HEK293 (cell line): Measurements from ENCODE around the gene DNAJC22.
A peak's percentile ranks its signal among the peaks of the same experiment; 100 is the strongest.

Experiments
- HIC1 ChIP-seq: fragments of 450-650 bp; formaldehyde crosslinking; IDR thresholded peaks from 2 replicates; pipeline ENCODE4 v1.5.1; 2016; ENCODE audit warnings: missing biosample characterization, missing genetic modification characterization
- KLF1 ChIP-seq: fragments of 450-650 bp; formaldehyde crosslinking; IDR thresholded peaks from 2 replicates; pipeline ENCODE4 v1.5.1; 2016; ENCODE audit warnings: missing biosample characterization, missing genetic modification characterization
- KLF17 ChIP-seq: fragments of 450-650 bp; formaldehyde crosslinking; IDR thresholded peaks from 2 replicates; pipeline ENCODE4 v1.5.1; 2016; ENCODE audit warnings: missing biosample characterization, missing genetic modification characterization
- KLF8 ChIP-seq: fragments of 450-650 bp; formaldehyde crosslinking; IDR thresholded peaks from 2 replicates; pipeline ENCODE4 v1.5.1; 2016; ENCODE audit warnings: missing biosample characterization, missing genetic modification characterization
- PBX3 ChIP-seq: sonication (generic); formaldehyde crosslinking; IDR thresholded peaks from 2 replicates; pipeline ENCODE4 v1.8.1; 2022; ENCODE audit warnings: mild to moderate bottlenecking, moderate library complexity, missing genetic modification reagents
- REPIN1 ChIP-seq: fragments of 450-650 bp; formaldehyde crosslinking; IDR thresholded peaks from 2 replicates; pipeline ENCODE4 v1.5.1; 2017; ENCODE audit warnings: missing biosample characterization, missing genetic modification characterization, low read depth
- TCF7L2 ChIP-seq: IDR thresholded peaks from 2 replicates; pipeline ENCODE4 v1.6.1; 2011; ENCODE audit warnings: low read depth, mild to moderate bottlenecking, inconsistent platforms, low read length, moderate library complexity, borderline replicate concordance
- YY2 ChIP-seq: fragments of 450-650 bp; formaldehyde crosslinking; IDR thresholded peaks from 2 replicates; pipeline ENCODE4 v1.5.1; 2016; ENCODE audit warnings: missing biosample characterization, missing genetic modification characterization
- ZBTB6 ChIP-seq: fragments of 450-650 bp; formaldehyde crosslinking; IDR thresholded peaks from 2 replicates; pipeline ENCODE4 v1.5.1; 2017; ENCODE audit warnings: missing biosample characterization, missing genetic modification characterization
- ZBTB7A ChIP-seq: fragments of 450-650 bp; formaldehyde crosslinking; IDR thresholded peaks from 2 replicates; pipeline ENCODE4 v1.5.1; 2016; ENCODE audit warnings: low read depth, missing biosample characterization, missing genetic modification characterization
- ZFP41 ChIP-seq: fragments of 450-650 bp; formaldehyde crosslinking; IDR thresholded peaks from 2 replicates; pipeline ENCODE4 v1.5.1; 2016; ENCODE audit warnings: missing biosample characterization, missing genetic modification characterization, borderline replicate concordance
- ZNF140 ChIP-seq: fragments of 450-650 bp; formaldehyde crosslinking; IDR thresholded peaks from 2 replicates; pipeline ENCODE4 v1.5.1; 2016; ENCODE audit warnings: missing biosample characterization, missing genetic modification characterization
- ZNF148 ChIP-seq: fragments of 450-650 bp; formaldehyde crosslinking; IDR thresholded peaks from 2 replicates; pipeline ENCODE4 v1.5.0; 2017; ENCODE audit warnings: missing biosample characterization, missing genetic modification characterization, borderline replicate concordance
- ZNF2 ChIP-seq: fragments of 450-650 bp; formaldehyde crosslinking; IDR thresholded peaks from 2 replicates; pipeline ENCODE4 v1.5.1; 2016; ENCODE audit warnings: missing biosample characterization, missing genetic modification characterization
- ZNF221 ChIP-seq: fragments of 450-650 bp; formaldehyde crosslinking; IDR thresholded peaks from 2 replicates; pipeline ENCODE4 v1.5.1; 2017; ENCODE audit warnings: missing biosample characterization, missing genetic modification characterization, borderline replicate concordance
- ZNF248 ChIP-seq: fragments of 450-650 bp; formaldehyde crosslinking; IDR thresholded peaks from 2 replicates; pipeline ENCODE4 v1.5.1; 2017; ENCODE audit warnings: missing biosample characterization, missing genetic modification characterization
- ZNF311 ChIP-seq: fragments of 450-650 bp; formaldehyde crosslinking; IDR thresholded peaks from 2 replicates; pipeline ENCODE4 v1.5.1; 2017; ENCODE audit warnings: missing biosample characterization, missing genetic modification characterization, borderline replicate concordance
- ZNF362 ChIP-seq: fragments of 450-650 bp; formaldehyde crosslinking; IDR thresholded peaks from 2 replicates; pipeline ENCODE4 v1.5.1; 2016; ENCODE audit warnings: missing biosample characterization, missing genetic modification characterization
- ZNF501 ChIP-seq: fragments of 450-650 bp; formaldehyde crosslinking; IDR thresholded peaks from 2 replicates; pipeline ENCODE4 v1.5.1; 2016; ENCODE audit warnings: missing biosample characterization, missing genetic modification characterization
- ZNF549 ChIP-seq: fragments of 450-650 bp; IDR thresholded peaks from 2 replicates; pipeline ENCODE4 v1.5.1; 2018; ENCODE audit warnings: missing biosample characterization, missing genetic modification characterization, mild to moderate bottlenecking, inconsistent platforms, moderate library complexity
- ZNF561 ChIP-seq: fragments of 450-650 bp; IDR thresholded peaks from 2 replicates; pipeline ENCODE4 v1.5.1; 2018; ENCODE audit warnings: missing biosample characterization, missing genetic modification characterization, borderline replicate concordance
- ZNF596 ChIP-seq: fragments of 450-650 bp; IDR thresholded peaks from 2 replicates; pipeline ENCODE4 v1.5.0; 2018; ENCODE audit warnings: missing biosample characterization, mild to moderate bottlenecking, missing genetic modification characterization, moderate library complexity
- ZNF621 ChIP-seq: fragments of 450-650 bp; formaldehyde crosslinking; IDR thresholded peaks from 2 replicates; pipeline ENCODE4 v1.5.1; 2017; ENCODE audit warnings: missing biosample characterization, missing genetic modification characterization
- ZNF629 ChIP-seq: fragments of 450-650 bp; formaldehyde crosslinking; IDR thresholded peaks from 2 replicates; pipeline ENCODE4 v1.5.1; 2017; ENCODE audit warnings: missing biosample characterization, missing genetic modification characterization
- ZNF654 ChIP-seq: fragments of 450-650 bp; formaldehyde crosslinking; IDR thresholded peaks from 2 replicates; pipeline ENCODE4 v1.5.1; 2016; ENCODE audit warnings: low read depth, missing biosample characterization, missing genetic modification characterization
- ZNF658 ChIP-seq: fragments of 450-650 bp; formaldehyde crosslinking; IDR thresholded peaks from 2 replicates; pipeline ENCODE4; 2016; ENCODE audit warnings: missing biosample characterization, missing genetic modification characterization
- ZNF660 ChIP-seq: fragments of 450-650 bp; IDR thresholded peaks from 2 replicates; pipeline ENCODE4 v1.5.1; 2018; ENCODE audit warnings: missing biosample characterization, mild to moderate bottlenecking, missing genetic modification characterization
- ZNF677 ChIP-seq: fragments of 450-650 bp; IDR thresholded peaks from 2 replicates; pipeline ENCODE4 v1.5.0; 2018; ENCODE audit warnings: missing biosample characterization, mild to moderate bottlenecking, missing genetic modification characterization, moderate library complexity
- ZNF704 ChIP-seq: fragments of 450-650 bp; formaldehyde crosslinking; IDR thresholded peaks from 2 replicates; pipeline ENCODE4 v1.5.1; 2016; ENCODE audit warnings: missing biosample characterization, missing genetic modification characterization
- ZNF747 ChIP-seq: fragments of 450-650 bp; formaldehyde crosslinking; IDR thresholded peaks from 2 replicates; pipeline ENCODE4 v1.5.1; 2016; ENCODE audit warnings: missing biosample characterization, missing genetic modification characterization
- ZNF837 ChIP-seq: fragments of 450-650 bp; formaldehyde crosslinking; IDR thresholded peaks from 2 replicates; pipeline ENCODE4 v1.5.1; 2016; ENCODE audit warnings: missing biosample characterization, missing genetic modification characterization

Gene DNAJC22

GRCh38 chr12:49358483-49359141 lies 11.9 kb downstream of the DNAJC22 start (continued):
- TF ChIP-seq HIC1 (tag by site-specific recombination) (no peak), ZNF148 (tag by site-specific recombination) (no peak), ZNF704 (tag by site-specific recombination) (no peak), ZBTB6 (tag by site-specific recombination) (peak; percentile 83; the same call in 1 of the 2 replicates), YY2 (tag by site-specific recombination) (no peak), ZNF654 (tag by site-specific recombination) (peak; percentile 96), ZFP41 (tag by site-specific recombination) (no peak), TCF7L2 (no peak), ZNF837 (tag by site-specific recombination) (no peak), ZNF629 (tag by site-specific recombination) (no peak), ZNF561 (tag by site-specific recombination) (0 out of 2 replicates have a peak, but pooled peaks have one; percentile 52), ZNF658 (tag by site-specific recombination) (no peak), ZBTB7A (tag by site-specific recombination) (no peak), ZNF140 (tag by site-specific recombination) (no peak), ZNF362 (tag by site-specific recombination) (peak; percentile 80; the same call in 1 of the 2 replicates), ZNF501 (tag by site-specific recombination) (no peak), ZNF677 (tag by site-specific recombination) (no peak), ZNF621 (tag by site-specific recombination) (no peak), REPIN1 (tag by site-specific recombination) (no peak), ZNF660 (tag by site-specific recombination) (peak; percentile 61; the same call in 1 of the 2 replicates), PBX3 (CRISPR knock-in tag) (no peak), ZNF248 (tag by site-specific recombination) (no peak), KLF8 (no peak), ZNF549 (tag by site-specific recombination) (no peak), ZNF596 (no peak), KLF17 (tag by site-specific recombination) (0 out of 2 replicates have a peak, but pooled peaks have one; percentile 15), KLF1 (tag by site-specific recombination) (no peak), ZNF2 (tag by site-specific recombination) (peak; percentile 71; the same call in 1 of the 2 replicates), ZNF747 (tag by site-specific recombination) (no peak), ZNF221 (tag by site-specific recombination) (no peak), ZNF311 (tag by site-specific recombination) (no peak)
